Measurements from ENCODE around the gene MAN2A2. TPM values are rescaled to one million over a fixed set of nuclear protein-coding genes. Genes with fewer than 3 reads are reported as not detected.
A peak's percentile ranks its signal among the peaks of the same experiment; 100 is the strongest.

The MAN2A2 gene
- total RNA-seq, 1 experiment from 2014 or later, result 27.4 TPM

DNA sequence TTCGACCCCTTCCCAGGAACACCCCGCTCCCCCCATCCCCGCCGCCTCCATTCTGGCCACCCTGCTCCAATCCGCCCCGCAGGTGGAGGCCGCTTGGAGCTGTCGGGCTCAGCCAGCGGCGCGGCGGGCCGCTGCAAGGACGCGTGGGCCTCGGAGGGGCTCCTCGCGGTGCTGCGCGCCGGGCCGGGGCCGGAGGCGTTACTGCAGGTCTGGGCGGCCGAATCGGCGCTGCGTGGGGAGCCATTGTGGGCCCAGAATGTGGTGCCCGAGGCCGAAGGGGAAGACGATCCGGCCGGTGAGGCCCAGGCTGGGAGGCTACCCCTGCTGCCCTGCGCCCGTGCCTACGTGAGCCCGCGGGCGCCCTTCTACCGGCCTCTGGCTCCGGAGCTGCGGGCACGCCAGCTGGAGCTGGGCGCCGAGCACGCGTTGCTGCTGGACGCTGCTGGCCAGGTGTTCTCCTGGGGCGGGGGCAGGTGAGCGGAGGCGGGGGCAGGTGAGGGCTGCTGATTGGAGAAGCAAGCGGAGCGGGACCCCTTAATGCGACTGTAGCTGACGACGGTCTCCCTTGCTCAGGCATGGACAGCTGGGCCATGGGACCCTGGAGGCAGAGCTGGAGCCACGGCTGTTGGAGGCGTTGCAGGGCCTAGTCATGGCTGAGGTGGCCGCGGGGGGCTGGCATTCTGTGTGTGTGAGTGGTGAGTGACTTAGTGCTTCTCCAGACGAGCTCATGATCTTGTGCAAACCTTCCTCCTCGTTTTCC is 54.1 kb downstream of the MAN2A2 start:
- TF ChIP-seq, protein P1, sequence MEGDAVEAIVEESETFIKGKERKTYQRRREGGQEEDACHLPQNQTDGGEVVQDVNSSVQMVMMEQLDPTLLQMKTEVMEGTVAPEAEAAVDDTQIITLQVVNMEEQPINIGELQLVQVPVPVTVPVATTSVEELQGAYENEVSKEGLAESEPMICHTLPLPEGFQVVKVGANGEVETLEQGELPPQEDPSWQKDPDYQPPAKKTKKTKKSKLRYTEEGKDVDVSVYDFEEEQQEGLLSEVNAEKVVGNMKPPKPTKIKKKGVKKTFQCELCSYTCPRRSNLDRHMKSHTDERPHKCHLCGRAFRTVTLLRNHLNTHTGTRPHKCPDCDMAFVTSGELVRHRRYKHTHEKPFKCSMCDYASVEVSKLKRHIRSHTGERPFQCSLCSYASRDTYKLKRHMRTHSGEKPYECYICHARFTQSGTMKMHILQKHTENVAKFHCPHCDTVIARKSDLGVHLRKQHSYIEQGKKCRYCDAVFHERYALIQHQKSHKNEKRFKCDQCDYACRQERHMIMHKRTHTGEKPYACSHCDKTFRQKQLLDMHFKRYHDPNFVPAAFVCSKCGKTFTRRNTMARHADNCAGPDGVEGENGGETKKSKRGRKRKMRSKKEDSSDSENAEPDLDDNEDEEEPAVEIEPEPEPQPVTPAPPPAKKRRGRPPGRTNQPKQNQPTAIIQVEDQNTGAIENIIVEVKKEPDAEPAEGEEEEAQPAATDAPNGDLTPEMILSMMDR (conservative IDR thresholded peaks at IDR 0.05), result no peak
- H3K9me3 ChIP-seq (ENCODE audit: control insufficient read depth, low read depth, low read length), result no peaks in the 10 kb centered on the region
- no peak overlapping the region for H3K9ac ChIP-seq (ENCODE audit: extremely low read depth, insufficient read length, low read length)
- H2BK120ac ChIP-seq (ENCODE audit: low read depth, low read length, poor library complexity, severe bottlenecking), result no peak overlapping the region
- peaks cover 15 to 16% of the 10 kb centered on the region in 2 experiments for H3K4me1 Mint-ChIP-seq
- peak overlapping the region; percentile 62; the same call in 1 of the 2 replicates for H3K14ac ChIP-seq (ENCODE audit: insufficient read depth, low read length)
- peak overlapping the region in 1 of 3 experiments; percentile 61; a peak in 1 of 7 replicates for H3K27ac Mint-ChIP-seq
- H2BK5ac ChIP-seq (ENCODE audit: insufficient read length, low read length), result no peak overlapping the region
- H2AFZ ChIP-seq (ENCODE audit: low read length), result no peak overlapping the region
- peak; percentile 64 for DNase-seq
- no peak overlapping the region for H2BK15ac ChIP-seq (ENCODE audit: low read depth, low read length)
- peaks cover 3% of the 10 kb centered on the region for H4K20me1 ChIP-seq (ENCODE audit: control insufficient read depth, insufficient read depth, insufficient read length)
- no peaks in the 10 kb centered on the region for H3K27me3 Mint-ChIP-seq (ENCODE audit: low read depth)
- H3K27ac ChIP-seq (ENCODE audit: insufficient read length, low read depth, low read length), result no peak overlapping the region
- no CpG with 5 or more reads among the region's 63 CpGs for WGBS (ENCODE audit: extremely low coverage, insufficient read length, low lambda C conversion rate)
- no peak overlapping the region for H2BK20ac ChIP-seq (ENCODE audit: low read depth, low read length, poor library complexity, severe bottlenecking)
- H3K4me1 ChIP-seq (ENCODE audit: insufficient read depth, low read length), result peaks cover 7% of the 10 kb centered on the region; the same call in 1 of the 2 replicates
- no peak overlapping the region for H2BK12ac ChIP-seq (ENCODE audit: insufficient read length, low read depth, low read length)
- H3K4ac ChIP-seq (ENCODE audit: low read depth, low read length), result no peak overlapping the region
- no peak overlapping the region for H4K91ac ChIP-seq (ENCODE audit: insufficient read length, low read depth, low read length)
- H3T11ph ChIP-seq (ENCODE audit: low read length), result no peak overlapping the region
- no peaks in the 10 kb centered on the region for H3K9me3 Mint-ChIP-seq
- no peak overlapping the region for H4K8ac ChIP-seq (replicated peaks; ENCODE audit: insufficient read length, low read depth, low read length)
- peaks cover 14 to 48% (median 44%) of the 10 kb centered on the region in 3 experiments for H3K36me3 Mint-ChIP-seq (ENCODE audit: insufficient read depth in 1 of 3, low read depth in 3 of 3)
- no peaks in the 10 kb centered on the region for H3K79me1 ChIP-seq (ENCODE audit: insufficient read depth, low read depth, low read length, poor library complexity, severe bottlenecking)
- no peak overlapping the region for H3K23ac ChIP-seq (ENCODE audit: insufficient read length, low read depth, low read length)
- no peak overlapping the region for H4K5ac ChIP-seq (ENCODE audit: insufficient read length, low read depth, low read length)
- no peaks in the 10 kb centered on the region for H3K27me3 ChIP-seq (ENCODE audit: insufficient read depth, low read length)
- H2AK5ac ChIP-seq (ENCODE audit: insufficient read length, low read length), result no peak overlapping the region
- peak overlapping the region; percentile 63 for H3K18ac ChIP-seq (ENCODE audit: insufficient read length, low read depth, low read length)
- H3K4me3 Mint-ChIP-seq, result peak overlapping the region; percentile 77 to 80
- peaks cover 15% of the 10 kb centered on the region for H3K23me2 ChIP-seq (ENCODE audit: insufficient read length, low read depth, low read length, poor library complexity, severe bottlenecking)
- H3K79me2 ChIP-seq (ENCODE audit: insufficient read depth, low read length), result no peaks in the 10 kb centered on the region
- H3K56ac ChIP-seq (ENCODE audit: insufficient read length, low read depth, low read length), result no peak overlapping the region
- peak overlapping the region; percentile 41 for H3K4me2 ChIP-seq (ENCODE audit: insufficient read depth, insufficient read length, low read length)

Measured in H9 (cell line).